GM18951 (cell line): ENCODE data around the gene NRG2.
A peak's percentile ranks its signal among the peaks of the same experiment; 100 is the strongest.

ENCODE experiments used
- POLR2A ChIP-seq: IDR thresholded peaks from 4 replicates; pipeline ENCODE4 v1.6.1; 2011; ENCODE audit warnings: mild to moderate bottlenecking; ENCODE audit not compliant: insufficient read length, insufficient read depth; ENCODE audit errors: extremely low read depth
- in situ Hi-C: fragments of 300-500 bp; cut with MboI; formaldehyde crosslinking; loops from one replicate; pipeline ENCODE4 v1.12.0; 2022; ENCODE audit warnings: low sequenced_read_pairs, mixed read lengths, inconsistent platforms; ENCODE audit not compliant: unreplicated experiment

NRG2 gene

DNA sequence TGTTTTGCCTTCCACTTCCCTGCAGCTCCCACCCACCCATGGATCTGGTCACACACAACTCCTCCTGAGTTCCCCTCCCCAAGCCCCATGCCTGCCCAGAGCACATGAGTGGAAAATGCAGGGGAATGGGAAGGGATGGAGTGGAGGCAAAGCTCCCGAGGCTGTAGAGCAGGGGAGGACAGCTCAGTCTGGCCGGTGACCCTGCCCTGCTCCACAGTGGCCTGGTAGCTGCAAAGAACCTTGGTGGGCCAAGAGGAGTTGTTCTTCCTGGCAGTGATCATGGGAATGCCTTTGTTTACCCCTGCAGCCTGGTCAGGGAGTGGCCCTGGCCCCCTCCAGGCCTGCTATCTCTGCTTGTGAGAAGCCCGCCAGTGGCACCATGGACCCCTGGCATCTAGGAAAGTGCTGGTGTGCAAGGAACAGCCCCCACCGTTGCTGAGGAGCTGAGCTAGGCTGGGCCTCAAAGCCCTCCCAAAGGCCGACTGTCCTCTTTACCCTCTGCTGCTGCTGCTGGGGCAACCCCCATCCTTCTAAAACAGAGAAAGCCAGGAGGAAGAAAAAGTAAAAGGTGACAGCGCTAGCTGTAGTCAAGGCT lies 187.1 kb downstream of the NRG2 start:
- in situ Hi-C loops, result no loop called here

DNA sequence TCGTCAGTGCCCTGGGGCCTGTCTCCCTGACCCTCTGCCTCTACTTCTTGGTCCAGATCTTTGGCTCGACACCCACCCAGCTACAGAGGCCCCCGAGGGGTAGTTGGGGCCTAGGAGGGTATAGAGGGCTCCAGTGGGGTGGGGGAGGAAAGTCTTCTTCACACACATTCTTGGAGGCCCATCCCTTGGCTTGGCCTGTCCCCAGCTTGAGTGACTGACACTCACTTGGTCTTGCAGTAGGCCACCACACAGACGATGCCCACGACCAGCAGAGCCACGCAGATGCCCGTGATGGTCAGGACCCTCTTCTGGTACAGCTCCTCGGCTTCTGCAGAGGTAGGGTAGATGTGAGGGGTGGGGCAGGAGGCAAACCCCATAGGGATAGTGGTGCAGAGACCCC lies 187.6 kb downstream of the NRG2 start:
- in situ Hi-C loops, result no loop called here
- no peak for TF ChIP-seq POLR2A

More for the DNA sequence above, 187.1 kb downstream of the NRG2 start:
- no peak for TF ChIP-seq POLR2A

GRCh38 chr5:139854953-139855352 lies 188.1 kb downstream of the NRG2 start:
- TF ChIP-seq POLR2A, result no peak
- in situ Hi-C loops, result no loop called here

GRCh38 chr5:139854029-139854605 lies 189.0 kb downstream of the NRG2 start:
- TF ChIP-seq POLR2A, result no peak
- in situ Hi-C loops, result no loop called here

DNA sequence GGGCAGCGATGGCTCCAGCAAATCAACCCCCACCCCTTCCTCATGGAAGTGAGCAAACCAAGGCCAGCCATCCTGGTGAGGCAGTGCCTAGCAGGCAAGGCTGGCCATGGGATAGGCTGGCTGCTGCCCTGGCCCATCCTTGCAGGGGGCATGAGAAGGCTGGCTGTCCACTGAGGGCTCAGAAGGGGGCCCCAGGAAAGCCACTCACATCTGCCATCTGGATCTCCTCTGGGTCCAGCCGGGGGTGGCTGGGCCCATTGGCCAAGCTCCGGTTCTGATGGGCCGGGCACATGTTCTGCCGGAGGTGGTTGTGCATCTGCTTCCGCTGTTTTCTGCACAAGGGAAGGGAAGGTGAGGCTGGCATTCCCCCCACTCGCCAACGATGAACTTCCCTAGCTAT lies 190.4 kb downstream of the NRG2 start:
- TF ChIP-seq POLR2A, result no peak
- in situ Hi-C loops, result no loop called here

DNA sequence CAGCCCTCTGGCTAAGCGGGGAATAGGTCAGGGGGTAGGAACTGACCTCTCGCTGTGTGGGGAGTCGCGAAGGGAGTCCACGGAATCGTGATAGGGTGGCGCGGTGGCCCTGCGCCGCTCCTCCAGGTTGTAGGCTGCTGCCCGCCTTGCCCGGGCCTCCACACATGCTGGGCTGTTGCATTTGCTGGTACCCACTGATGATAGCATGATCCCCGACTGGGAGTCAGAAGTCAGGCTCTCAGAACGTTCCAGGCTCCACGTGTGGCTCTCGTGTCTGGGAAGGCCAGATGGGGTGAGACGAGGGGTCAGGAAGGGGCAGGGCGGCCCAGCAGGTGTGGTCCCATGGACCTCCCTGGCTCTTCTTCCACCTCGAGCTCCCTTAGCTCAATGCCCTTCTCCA lies 191.5 kb downstream of the NRG2 start:
- TF ChIP-seq POLR2A, result no peak
- in situ Hi-C loops, result no loop called here

GRCh38 chr5:139850423-139851016 lies 192.6 kb downstream of the NRG2 start:
- no peak for TF ChIP-seq POLR2A
- in situ Hi-C loops, result no loop called here

DNA sequence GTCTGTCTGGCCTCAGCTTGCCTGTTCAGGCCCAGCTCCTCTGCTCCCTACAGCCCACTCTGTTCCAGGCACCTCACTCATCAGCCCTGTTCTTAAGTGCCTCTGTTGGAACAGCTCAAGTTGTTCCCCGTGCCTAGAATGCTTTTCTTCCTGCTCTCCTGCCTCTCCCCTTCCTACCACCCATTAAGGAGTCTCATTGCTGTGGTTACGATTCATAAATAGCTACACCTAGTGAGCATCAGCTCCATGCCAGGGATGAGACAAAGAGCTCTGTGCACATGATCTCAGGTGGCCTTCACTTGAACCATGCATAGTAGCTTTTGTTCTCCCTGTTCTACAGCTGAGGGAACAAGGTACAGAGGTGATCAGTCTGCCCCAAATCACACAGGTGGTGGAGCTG lies 193.2 kb downstream of the NRG2 start:
- no peak for TF ChIP-seq POLR2A
- in situ Hi-C loops, result loop anchor here (10.0 kb wide), 1 partner anchor 65 kb away; no protein-coding TSS in a partner anchor

DNA sequence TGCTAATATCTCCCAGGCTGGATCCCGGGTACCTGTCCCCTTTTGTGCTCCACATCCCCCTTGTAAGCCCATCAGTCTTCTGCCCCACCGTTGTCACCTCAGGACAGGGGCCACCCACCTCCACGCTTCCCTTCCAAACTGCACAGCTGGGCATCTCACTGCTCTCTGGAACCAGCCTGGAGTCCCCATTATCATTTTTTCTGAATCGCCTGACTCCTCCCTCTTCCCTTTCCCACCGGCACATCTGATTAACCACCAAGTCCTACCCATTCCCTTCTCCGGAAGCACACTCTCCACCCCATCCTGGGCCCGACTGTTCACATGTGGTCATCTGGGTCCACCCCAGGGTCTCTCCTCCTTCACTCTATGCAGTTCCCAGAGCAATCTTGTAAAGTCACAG lies 193.6 kb downstream of the NRG2 start:
- no peak for TF ChIP-seq POLR2A
- in situ Hi-C loops, result loop anchor here (10.0 kb wide), 1 partner anchor 65 kb away; no protein-coding TSS in a partner anchor

DNA sequence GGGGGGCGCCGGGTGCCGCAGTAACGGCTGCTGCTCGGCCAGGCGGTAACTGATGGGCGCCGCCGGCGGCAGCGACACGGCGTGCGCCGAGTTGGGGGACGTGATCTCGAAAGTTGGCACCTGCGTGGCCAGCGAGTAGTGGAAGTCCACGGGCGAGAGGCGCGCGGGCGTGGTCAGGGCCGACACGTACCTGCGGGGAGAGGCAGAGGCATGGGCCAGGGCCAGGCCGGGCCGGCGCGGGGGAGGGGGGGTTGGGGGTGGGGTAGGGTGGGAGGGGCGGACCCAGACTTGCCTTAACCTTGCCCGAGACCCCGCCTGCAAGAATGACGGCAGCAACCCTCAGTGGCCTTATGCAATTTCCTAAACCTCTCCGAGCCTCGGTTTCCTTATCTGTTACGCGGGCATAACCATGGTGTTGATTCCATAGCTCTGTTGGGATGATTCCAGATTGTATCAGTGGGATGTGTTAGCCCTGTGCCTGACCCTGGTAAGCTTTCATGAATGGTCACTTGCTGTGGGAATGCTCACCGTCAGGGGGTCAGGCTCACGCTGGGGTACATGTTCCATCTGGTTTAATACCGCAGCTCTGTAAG lies 194.5 kb downstream of the NRG2 start:
- no peak for TF ChIP-seq POLR2A
- in situ Hi-C loops, result loop anchor here (10.0 kb wide), 1 partner anchor 64 kb away; no protein-coding TSS in a partner anchor

GRCh38 chr5:139847790-139848507 lies 195.2 kb downstream of the NRG2 start:
- in situ Hi-C loops, result loop anchor here (10.0 kb wide), 1 partner anchor 63 kb away; no protein-coding TSS in a partner anchor
- TF ChIP-seq POLR2A, result peak; percentile 62

DNA sequence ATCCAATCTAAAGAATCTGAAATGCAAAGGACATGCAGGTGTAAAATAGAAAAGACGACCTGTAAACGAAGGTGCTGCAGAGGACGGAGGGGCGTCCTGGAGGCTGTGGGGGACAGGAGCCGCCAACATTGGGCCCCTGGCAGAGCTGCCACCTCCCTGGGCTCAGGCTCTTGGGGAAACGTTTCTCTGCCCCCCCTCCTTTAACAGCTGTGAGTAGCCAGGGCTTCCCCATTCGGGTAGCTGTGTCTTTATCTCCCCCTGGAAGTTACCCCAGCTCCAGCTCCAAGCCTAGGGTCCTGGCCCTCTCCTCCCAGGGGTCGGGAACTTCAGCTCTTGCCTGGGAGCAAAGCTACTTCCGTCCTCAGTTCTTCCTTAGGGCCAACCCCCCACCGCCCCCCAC lies 196.0 kb downstream of the NRG2 start:
- no peak for TF ChIP-seq POLR2A
- in situ Hi-C loops, result loop anchor here (10.0 kb wide), 1 partner anchor 62 kb away; no protein-coding TSS in a partner anchor
